GM12864 (cell line): ENCODE measurements around the gene CD200.

Experiments
- DNase-seq: peaks from one replicate; pipeline ENCODE4 v3.0.0-alpha.2; 2011; ENCODE audit warnings: low read depth
- H3K4me3 ChIP-seq: 2 replicates; pipeline ENCODE4 v1.5.1; 2011; ENCODE audit warnings: mild to moderate bottlenecking, low read depth, low read length, control low read depth
- TF ChIP-seq, protein P1 (sequence below): IDR thresholded peaks from 2 replicates; pipeline ENCODE4 v1.5.1; 2011; ENCODE audit warnings: low read depth, mild to moderate bottlenecking, moderate library complexity, low read length, control low read depth, inconsistent platforms; ENCODE audit errors: missing control alignments

Gene CD200

DNA sequence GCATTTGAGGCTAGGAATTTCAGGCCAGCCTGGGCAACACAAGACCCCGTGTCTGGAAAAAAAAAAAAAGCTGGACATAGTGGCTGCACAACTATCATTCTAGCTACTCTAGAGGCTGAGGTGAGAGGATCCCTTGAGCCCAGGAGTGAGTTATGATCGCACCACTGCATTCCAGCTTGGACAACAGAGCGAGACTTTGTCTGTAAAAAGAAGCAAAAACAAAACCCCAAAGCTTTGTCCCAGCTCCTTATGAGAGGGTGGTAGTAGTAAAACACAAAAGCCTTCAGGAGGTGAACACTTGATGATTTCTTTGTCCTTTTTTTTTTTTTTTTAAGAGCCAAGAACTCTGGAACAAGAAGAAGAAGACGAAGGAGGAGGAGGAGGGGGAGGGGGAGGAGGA, 1.1 kb upstream of the CD200 start:
- H3K4me3 ChIP-seq, result no peak overlapping the region
- DNase-seq, result no peak

DNA sequence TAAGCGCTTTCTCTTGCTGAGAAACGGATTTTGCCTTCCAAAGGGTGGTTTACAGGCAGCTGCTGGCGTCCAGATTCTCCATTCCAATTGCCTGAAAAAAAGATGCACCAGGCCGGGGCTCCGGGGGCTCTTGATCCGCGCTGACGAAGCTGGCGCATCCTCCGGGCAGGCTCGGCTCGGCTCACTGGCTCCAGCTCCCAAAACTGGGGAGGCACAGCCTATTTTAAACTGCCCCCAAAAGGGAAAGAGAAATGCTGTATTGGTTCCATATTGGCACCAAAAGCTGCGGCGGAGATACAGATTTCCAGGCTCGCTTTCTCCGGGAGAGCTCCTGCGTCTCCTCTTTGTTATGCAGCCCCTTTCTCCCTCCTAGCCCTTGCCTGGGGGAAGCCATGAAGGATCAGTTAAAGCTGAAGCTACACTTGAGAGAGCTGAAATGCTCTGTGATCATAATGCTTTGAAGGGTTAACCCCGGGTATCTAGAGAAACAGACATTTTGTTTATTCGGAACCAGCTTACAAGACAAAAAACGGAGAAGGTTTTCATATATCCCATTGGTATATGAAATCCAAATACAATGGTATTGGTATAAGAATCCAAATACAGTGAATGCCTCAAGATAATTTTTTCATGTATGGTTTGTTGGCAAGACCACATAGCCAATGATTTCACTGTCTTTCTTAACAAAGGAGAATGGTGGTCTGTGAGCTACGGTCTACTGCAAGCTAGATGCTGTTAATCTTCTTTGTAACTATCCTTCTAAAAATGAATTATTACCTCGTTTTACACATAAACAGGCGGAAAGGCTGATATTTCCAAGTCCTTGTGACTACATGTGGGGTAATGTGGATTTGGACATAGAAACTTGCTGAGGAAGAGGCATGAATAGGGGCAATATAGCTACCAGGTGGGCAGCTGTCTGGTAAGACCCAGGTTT, 693 bp downstream of the CD200 start:
- TF ChIP-seq, protein P1, sequence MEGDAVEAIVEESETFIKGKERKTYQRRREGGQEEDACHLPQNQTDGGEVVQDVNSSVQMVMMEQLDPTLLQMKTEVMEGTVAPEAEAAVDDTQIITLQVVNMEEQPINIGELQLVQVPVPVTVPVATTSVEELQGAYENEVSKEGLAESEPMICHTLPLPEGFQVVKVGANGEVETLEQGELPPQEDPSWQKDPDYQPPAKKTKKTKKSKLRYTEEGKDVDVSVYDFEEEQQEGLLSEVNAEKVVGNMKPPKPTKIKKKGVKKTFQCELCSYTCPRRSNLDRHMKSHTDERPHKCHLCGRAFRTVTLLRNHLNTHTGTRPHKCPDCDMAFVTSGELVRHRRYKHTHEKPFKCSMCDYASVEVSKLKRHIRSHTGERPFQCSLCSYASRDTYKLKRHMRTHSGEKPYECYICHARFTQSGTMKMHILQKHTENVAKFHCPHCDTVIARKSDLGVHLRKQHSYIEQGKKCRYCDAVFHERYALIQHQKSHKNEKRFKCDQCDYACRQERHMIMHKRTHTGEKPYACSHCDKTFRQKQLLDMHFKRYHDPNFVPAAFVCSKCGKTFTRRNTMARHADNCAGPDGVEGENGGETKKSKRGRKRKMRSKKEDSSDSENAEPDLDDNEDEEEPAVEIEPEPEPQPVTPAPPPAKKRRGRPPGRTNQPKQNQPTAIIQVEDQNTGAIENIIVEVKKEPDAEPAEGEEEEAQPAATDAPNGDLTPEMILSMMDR, result no peak
- no peak for DNase-seq
- peak overlapping the region; percentile 71 for H3K4me3 ChIP-seq

More for the DNA sequence above, 1.1 kb upstream of the CD200 start:
- TF ChIP-seq, protein P1, result no peak

DNA sequence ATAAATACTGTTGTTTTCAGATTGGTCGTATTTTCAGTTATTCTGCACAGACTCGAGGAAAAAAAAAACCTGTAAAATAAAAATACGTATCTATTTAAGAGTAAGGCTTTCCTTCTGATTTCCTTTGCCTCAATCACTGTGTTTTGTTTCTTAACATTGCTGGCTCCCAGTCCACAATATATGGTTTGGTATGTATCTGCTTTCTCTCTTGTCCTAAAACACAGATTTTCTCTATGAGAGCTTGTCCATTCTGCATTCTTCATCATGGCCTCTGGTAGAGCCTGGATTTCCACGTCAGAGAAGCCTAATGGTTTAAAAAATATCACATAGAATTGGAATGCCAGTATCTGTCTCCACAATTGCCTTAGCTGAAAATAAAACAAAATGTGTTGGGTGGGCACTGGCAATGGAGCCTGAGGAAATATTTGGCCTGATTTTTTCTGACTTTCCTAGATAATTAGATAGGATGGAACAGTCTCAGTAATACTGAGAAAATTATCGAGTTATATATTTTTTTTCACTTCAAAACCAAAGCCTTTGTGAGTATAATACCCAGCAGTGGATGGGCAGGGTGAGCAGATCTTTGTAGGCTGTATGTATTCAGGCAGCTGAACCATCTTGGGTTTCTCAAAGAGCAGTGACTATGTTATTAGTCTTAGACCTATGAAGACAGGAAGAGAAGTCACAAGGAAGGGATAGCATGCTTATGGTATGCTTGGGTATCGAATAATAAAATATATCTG, 1.9 kb downstream of the CD200 start:
- TF ChIP-seq, protein P1, result no peak
- H3K4me3 ChIP-seq, result no peak overlapping the region
- DNase-seq, result no peak

DNA sequence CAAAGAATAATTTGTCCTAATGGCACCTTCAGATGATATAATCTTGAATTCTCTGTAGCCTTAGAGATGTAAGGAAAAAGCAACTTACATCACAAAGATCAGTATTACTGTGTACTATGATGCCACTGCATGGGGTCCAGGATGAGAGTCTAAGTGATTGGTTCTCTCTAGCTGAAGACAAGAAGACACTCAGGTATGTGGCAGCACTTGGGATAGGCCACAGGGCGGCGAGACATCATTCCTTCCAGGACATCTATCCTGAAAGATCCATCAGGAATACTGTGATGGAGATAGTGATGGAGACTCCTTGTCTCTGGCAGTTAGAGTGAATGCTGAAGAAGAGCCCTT, 2.5 kb downstream of the CD200 start:
- DNase-seq, result no peak
- TF ChIP-seq, protein P1, result no peak
- H3K4me3 ChIP-seq, result no peak overlapping the region

DNA sequence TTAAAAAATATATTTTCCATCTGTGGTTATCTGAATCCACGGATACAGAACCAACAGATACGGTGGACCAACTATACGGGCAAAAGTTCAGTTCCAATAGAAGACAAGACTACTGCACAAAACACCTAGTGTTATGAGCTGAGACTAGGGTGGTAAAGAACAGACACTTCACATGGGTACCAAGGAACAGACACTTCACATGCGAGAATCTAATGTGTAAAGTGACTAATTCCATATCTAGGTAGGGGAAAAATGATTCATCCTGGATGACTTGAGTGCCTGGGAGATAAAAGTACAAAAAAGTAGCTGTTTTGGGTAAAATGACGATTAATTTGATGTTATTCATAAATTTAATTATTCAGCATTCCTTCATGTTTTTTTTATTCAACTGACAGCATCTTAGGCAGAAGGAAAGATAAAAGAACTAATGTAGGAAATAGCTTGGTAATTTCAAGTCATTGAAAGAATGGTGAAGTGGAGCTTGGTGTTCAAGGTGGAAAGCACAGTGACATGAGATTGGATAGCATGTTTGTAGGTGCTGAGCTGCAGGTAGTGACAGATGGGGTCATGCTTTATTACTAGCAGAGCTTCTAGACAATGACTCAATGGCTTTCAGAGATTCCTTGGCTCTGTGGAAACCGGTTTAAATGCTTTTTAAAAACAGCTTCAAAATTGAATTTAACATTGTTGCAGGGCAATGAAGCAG, 5.2 kb downstream of the CD200 start:
- no peak for DNase-seq
- H3K4me3 ChIP-seq, result no peak overlapping the region
- TF ChIP-seq, protein P1, result no peak

DNA sequence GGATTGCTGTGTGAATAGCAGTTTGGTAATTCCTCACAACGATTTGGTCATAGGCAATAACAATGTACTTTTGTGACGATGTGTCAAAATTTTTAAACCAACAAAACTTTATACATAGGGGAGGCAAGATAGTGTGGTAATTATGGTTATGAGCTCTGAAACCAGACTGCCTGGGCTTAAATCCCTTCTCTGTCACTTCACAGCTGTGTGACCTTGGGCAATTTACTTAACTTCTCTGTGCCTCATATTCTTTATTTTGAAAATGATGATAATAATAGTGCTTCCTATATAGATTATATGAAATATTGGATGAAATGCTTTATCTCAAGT, 5.7 kb downstream of the CD200 start:
- TF ChIP-seq, protein P1, result no peak
- no peak overlapping the region for H3K4me3 ChIP-seq

More for the DNA sequence above, 5.7 kb downstream of the CD200 start:
- no peak for DNase-seq
